Measurements from ENCODE around the gene MSX2. TPM values are rescaled to one million over a fixed set of nuclear protein-coding genes. Genes with fewer than 3 reads are reported as not detected.
A peak's percentile ranks its signal among the peaks of the same experiment; 100 is the strongest.

Gene MSX2
- total RNA-seq (ENCODE audit: unreplicated experiment), result 0.56 TPM
- long read RNA-seq, result 0 reads

DNA sequence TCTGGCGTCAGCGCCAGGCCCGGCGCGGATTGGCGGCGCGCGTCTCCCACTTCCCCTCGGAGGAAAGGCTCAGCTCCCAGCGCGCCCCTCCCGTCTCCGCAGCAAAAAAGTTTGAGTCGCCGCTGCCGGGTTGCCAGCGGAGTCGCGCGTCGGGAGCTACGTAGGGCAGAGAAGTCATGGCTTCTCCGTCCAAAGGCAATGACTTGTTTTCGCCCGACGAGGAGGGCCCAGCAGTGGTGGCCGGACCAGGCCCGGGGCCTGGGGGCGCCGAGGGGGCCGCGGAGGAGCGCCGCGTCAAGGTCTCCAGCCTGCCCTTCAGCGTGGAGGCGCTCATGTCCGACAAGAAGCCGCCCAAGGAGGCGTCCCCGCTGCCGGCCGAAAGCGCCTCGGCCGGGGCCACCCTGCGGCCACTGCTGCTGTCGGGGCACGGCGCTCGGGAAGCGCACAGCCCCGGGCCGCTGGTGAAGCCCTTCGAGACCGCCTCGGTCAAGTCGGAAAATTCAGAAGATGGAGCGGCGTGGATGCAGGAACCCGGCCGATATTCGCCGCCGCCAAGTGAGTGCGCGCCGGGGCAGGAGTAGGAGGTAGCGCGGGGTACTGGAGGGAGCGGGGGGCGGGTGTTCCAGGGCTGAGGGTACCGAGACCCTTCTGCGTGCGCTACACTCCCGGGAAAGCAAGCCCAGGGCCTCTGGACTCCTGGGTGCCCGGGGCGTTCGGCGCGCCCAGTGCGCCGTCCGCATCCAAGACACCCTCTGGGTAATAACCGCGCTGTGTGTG lies at the start of gene MSX2:
Gene MSX2 (plus strand): TSS at position 99 of the 777 bp plus-strand sequence. CDS start 78 bp downstream, at position 177.
- peak within 1 kb of the TSS; percentile 90 for H3K4me3 Mint-ChIP-seq (ENCODE audit: unreplicated experiment)
- no peaks in the 10 kb centered on the region for H3K36me3 Mint-ChIP-seq (ENCODE audit: low read depth, unreplicated experiment)
- peaks cover 12% of the 10 kb centered on the region for H3K4me1 Mint-ChIP-seq (ENCODE audit: unreplicated experiment)
- peaks cover 26% of the 10 kb centered on the region for H3K27me3 Mint-ChIP-seq (ENCODE audit: unreplicated experiment)
- peak; percentile 87 for DNase-seq (ENCODE audit: low spot score)
- H3K9me3 Mint-ChIP-seq (ENCODE audit: unreplicated experiment), result no peaks in the 10 kb centered on the region
- H3K27ac Mint-ChIP-seq (ENCODE audit: unreplicated experiment), result no peak within 1 kb of the TSS
- no peak for TF ChIP-seq CTCF (IDR thresholded peaks at IDR 0.05; ENCODE audit: unreplicated experiment)

- H3K4me1 Mint-ChIP-seq (ENCODE audit: unreplicated experiment), result no peaks in the 10 kb centered on the region
- TF ChIP-seq CTCF (IDR thresholded peaks at IDR 0.05; ENCODE audit: unreplicated experiment), result no peak
- no peaks in the 10 kb centered on the region for H3K9me3 Mint-ChIP-seq (ENCODE audit: unreplicated experiment)
- H3K36me3 Mint-ChIP-seq (ENCODE audit: low read depth, unreplicated experiment), result no peaks in the 10 kb centered on the region
- no peak overlapping the region for H3K27ac Mint-ChIP-seq (ENCODE audit: unreplicated experiment)
- no peak for DNase-seq (ENCODE audit: low spot score)
- no peak overlapping the region for H3K4me3 Mint-ChIP-seq (ENCODE audit: unreplicated experiment)
- peaks cover 2% of the 10 kb centered on the region for H3K27me3 Mint-ChIP-seq (ENCODE audit: unreplicated experiment)
These were observed 49.3 kb upstream of the MSX2 start for GRCh38 chr5:174675110-174675509.

GRCh38 chr5:174675916-174676315 lies 48.5 kb upstream of the MSX2 start:
- no peak for DNase-seq (ENCODE audit: low spot score)
- peaks cover 2% of the 10 kb centered on the region for H3K27me3 Mint-ChIP-seq (ENCODE audit: unreplicated experiment)

DNA sequence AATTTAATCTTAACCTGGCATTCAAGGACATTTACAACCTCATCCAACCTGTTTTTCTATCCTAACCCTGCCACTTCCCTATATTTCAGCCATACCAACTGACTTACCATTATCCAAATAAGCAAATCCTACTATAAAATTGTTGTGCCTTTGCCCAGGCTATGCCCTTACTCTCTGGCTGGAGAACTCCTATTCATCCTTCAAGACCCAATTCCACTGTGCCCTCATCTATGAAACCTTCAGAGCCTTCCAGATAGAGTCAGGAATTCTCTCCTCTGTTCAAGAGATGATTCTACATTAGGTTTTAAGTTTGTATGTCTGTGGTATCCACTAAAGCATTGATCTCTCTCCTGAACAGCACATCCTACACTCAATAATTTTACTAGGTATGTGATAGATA lies 46.3 kb upstream of the MSX2 start:
- TF ChIP-seq CTCF (IDR thresholded peaks at IDR 0.05; ENCODE audit: unreplicated experiment), result no peak

More at GRCh38 chr5:174675916-174676315, 48.5 kb upstream of the MSX2 start:
- no peak for TF ChIP-seq CTCF (IDR thresholded peaks at IDR 0.05; ENCODE audit: unreplicated experiment)
- Mint-ChIP-seq H3K4me1 (ENCODE audit: unreplicated experiment) (no peaks in the 10 kb centered on the region), H3K36me3 (ENCODE audit: low read depth, unreplicated experiment) (no peaks in the 10 kb centered on the region), H3K9me3 (ENCODE audit: unreplicated experiment) (no peaks in the 10 kb centered on the region), H3K4me3 (ENCODE audit: unreplicated experiment) (no peak overlapping the region), H3K27ac (ENCODE audit: unreplicated experiment) (no peak overlapping the region)

GRCh38 chr5:174680901-174681565 lies 43.3 kb upstream of the MSX2 start:
- no peaks in the 10 kb centered on the region for H3K4me1 Mint-ChIP-seq (ENCODE audit: unreplicated experiment)
- peaks cover 1% of the 10 kb centered on the region for H3K27me3 Mint-ChIP-seq (ENCODE audit: unreplicated experiment)
- no peaks in the 10 kb centered on the region for H3K36me3 Mint-ChIP-seq (ENCODE audit: low read depth, unreplicated experiment)
- no peak for TF ChIP-seq CTCF (IDR thresholded peaks at IDR 0.05; ENCODE audit: unreplicated experiment)
- no peaks in the 10 kb centered on the region for H3K9me3 Mint-ChIP-seq (ENCODE audit: unreplicated experiment)
- DNase-seq (ENCODE audit: low spot score), result no peak
- no peak overlapping the region for H3K27ac Mint-ChIP-seq (ENCODE audit: unreplicated experiment)
- no peak overlapping the region for H3K4me3 Mint-ChIP-seq (ENCODE audit: unreplicated experiment)

More for the DNA sequence above, 46.3 kb upstream of the MSX2 start:
- no peak overlapping the region for H3K27ac Mint-ChIP-seq (ENCODE audit: unreplicated experiment)
- no peak overlapping the region for H3K4me3 Mint-ChIP-seq (ENCODE audit: unreplicated experiment)
- no peaks in the 10 kb centered on the region for H3K4me1 Mint-ChIP-seq (ENCODE audit: unreplicated experiment)
- H3K9me3 Mint-ChIP-seq (ENCODE audit: unreplicated experiment), result no peaks in the 10 kb centered on the region
- DNase-seq (ENCODE audit: low spot score), result no peak
- no peaks in the 10 kb centered on the region for H3K36me3 Mint-ChIP-seq (ENCODE audit: low read depth, unreplicated experiment)
- peaks cover 2% of the 10 kb centered on the region for H3K27me3 Mint-ChIP-seq (ENCODE audit: unreplicated experiment)
